Ishikawa (cell line): ENCODE results near the gene CSN1S1.

Source experiments
- CEBPB ChIP-seq: IDR thresholded peaks from 2 replicates; pipeline ENCODE4 v1.6.1; 2012
- CREB1 ChIP-seq: IDR thresholded peaks from 2 replicates; pipeline ENCODE4 v1.6.1; 2012; ENCODE audit warnings: low read depth
- EGR1 ChIP-seq: IDR thresholded peaks from 2 replicates; pipeline ENCODE4 v1.6.1; 2012
- EP300 ChIP-seq: IDR thresholded peaks from 2 replicates; pipeline ENCODE4 v1.6.1; 2012; ENCODE audit warnings: borderline replicate concordance
- FOXM1 ChIP-seq: IDR thresholded peaks from 2 replicates; pipeline ENCODE4 v1.6.1; 2012; ENCODE audit warnings: low read depth, borderline replicate concordance
- NFIC ChIP-seq: IDR thresholded peaks from 2 replicates; pipeline ENCODE4 v1.6.1; 2012
- RAD21 ChIP-seq: IDR thresholded peaks from 2 replicates; pipeline ENCODE4 v1.6.1; 2012; ENCODE audit warnings: low read depth
- TAF1 ChIP-seq: IDR thresholded peaks from 2 replicates; pipeline ENCODE4 v1.6.1; 2012; ENCODE audit warnings: low read depth, mild to moderate bottlenecking
- TCF12 ChIP-seq: IDR thresholded peaks from 2 replicates; pipeline ENCODE4 v1.6.1; 2012; ENCODE audit warnings: low read depth
- TEAD4 ChIP-seq: IDR thresholded peaks from 2 replicates; pipeline ENCODE4 v1.6.1; 2012
- USF1 ChIP-seq: IDR thresholded peaks from 2 replicates; pipeline ENCODE4 v1.6.1; 2012
- YY1 ChIP-seq: IDR thresholded peaks from 2 replicates; pipeline ENCODE4 v1.6.1; 2012; ENCODE audit warnings: low read depth
- ZBTB7A ChIP-seq: IDR thresholded peaks from 2 replicates; pipeline ENCODE4 v1.6.1; 2012; ENCODE audit warnings: low read depth
- TF ChIP-seq, protein P1 (sequence below): IDR thresholded peaks from 2 replicates; pipeline ENCODE4 v1.6.1; 2012
- TF ChIP-seq, protein P2 (sequence below): IDR thresholded peaks from 2 replicates; pipeline ENCODE4 v1.6.1; 2012; ENCODE audit warnings: low read depth, mild to moderate bottlenecking

CSN1S1 gene

DNA sequence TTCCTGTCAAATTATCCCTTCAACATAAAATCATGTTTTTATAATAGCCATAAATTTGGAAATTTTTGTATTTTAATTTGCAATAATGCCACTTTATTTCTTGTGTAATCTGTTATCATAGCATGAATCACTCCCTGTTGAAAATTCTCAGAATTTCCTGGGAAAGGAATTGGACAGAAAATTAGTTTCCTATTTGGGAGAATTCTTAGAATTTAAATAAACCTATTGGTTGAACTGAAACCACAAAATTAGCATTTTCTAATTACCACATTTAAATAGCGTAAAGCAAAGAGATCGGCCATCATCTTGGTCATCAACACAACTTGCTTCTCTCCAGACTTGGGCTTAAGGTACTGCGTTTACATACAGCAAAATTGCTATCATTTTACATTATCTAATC is at the start of gene CSN1S1:
Gene CSN1S1, plus strand, starts transcription at position 301 of the 400 bp plus-strand sequence. CDS start 1,488 bp downstream, outside the sequence.
- TF ChIP-seq FOXM1 (no peak), TAF1 (no peak), EGR1 (no peak), CREB1 (no peak), TEAD4 (no peak)
- TF ChIP-seq, protein P1, sequence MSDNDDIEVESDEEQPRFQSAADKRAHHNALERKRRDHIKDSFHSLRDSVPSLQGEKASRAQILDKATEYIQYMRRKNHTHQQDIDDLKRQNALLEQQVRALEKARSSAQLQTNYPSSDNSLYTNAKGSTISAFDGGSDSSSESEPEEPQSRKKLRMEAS, result no peak
- TF ChIP-seq, protein P2, sequence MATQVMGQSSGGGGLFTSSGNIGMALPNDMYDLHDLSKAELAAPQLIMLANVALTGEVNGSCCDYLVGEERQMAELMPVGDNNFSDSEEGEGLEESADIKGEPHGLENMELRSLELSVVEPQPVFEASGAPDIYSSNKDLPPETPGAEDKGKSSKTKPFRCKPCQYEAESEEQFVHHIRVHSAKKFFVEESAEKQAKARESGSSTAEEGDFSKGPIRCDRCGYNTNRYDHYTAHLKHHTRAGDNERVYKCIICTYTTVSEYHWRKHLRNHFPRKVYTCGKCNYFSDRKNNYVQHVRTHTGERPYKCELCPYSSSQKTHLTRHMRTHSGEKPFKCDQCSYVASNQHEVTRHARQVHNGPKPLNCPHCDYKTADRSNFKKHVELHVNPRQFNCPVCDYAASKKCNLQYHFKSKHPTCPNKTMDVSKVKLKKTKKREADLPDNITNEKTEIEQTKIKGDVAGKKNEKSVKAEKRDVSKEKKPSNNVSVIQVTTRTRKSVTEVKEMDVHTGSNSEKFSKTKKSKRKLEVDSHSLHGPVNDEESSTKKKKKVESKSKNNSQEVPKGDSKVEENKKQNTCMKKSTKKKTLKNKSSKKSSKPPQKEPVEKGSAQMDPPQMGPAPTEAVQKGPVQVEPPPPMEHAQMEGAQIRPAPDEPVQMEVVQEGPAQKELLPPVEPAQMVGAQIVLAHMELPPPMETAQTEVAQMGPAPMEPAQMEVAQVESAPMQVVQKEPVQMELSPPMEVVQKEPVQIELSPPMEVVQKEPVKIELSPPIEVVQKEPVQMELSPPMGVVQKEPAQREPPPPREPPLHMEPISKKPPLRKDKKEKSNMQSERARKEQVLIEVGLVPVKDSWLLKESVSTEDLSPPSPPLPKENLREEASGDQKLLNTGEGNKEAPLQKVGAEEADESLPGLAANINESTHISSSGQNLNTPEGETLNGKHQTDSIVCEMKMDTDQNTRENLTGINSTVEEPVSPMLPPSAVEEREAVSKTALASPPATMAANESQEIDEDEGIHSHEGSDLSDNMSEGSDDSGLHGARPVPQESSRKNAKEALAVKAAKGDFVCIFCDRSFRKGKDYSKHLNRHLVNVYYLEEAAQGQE, result no peak

GRCh38 chr4:69881173-69881773 is 49.6 kb upstream of the CSN1S1 start:
- TF ChIP-seq FOXM1, result no peak
- peak; percentile 96 for TF ChIP-seq RAD21

DNA sequence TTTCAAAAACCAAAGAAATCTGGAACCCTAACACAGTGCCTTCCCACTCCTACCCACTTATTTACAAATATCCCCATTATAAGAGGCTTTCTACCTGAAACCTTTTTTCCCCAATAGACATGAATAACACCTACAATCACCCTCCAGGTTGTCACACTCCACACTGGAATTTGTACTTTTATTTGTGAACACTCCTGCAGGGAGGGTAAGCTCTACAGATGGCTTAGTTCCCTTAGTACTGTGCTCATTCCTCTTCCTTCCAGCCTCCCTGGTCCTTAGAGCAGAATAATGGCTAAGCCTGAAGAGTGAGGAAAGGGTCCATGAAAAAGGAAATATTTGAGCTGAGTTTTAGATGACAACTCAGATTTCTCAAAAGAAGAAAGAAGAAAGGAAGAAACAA is 48.7 kb upstream of the CSN1S1 start:
- no peak for TF ChIP-seq EP300
- TF ChIP-seq RAD21, result no peak
- TF ChIP-seq CEBPB, result no peak

DNA sequence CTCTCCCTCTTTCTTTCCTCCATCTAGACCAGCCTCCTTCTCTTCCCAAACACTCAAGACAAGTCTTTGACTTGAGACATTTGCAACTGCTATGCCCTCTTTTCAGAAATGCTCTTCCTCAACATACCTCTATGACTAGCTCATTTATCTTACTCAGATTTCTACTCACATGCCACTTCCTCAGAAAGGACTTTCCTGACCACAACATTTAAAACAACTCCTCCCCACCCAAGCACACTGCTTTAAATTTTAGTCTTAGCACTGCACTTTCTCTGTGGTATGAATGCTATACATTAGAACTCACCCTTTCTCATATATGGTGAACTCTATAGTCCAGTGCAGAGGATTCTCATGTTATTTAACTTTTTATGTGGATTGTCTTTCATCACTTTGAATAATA is 42.5 kb upstream of the CSN1S1 start:
- no peak for TF ChIP-seq EP300
- TF ChIP-seq YY1, result no peak
- TF ChIP-seq EGR1, result no peak
- no peak for TF ChIP-seq CEBPB
- TF ChIP-seq ZBTB7A, result no peak
- no peak for TF ChIP-seq TAF1
- no peak for TF ChIP-seq FOXM1
- TF ChIP-seq, protein P2, result no peak

DNA sequence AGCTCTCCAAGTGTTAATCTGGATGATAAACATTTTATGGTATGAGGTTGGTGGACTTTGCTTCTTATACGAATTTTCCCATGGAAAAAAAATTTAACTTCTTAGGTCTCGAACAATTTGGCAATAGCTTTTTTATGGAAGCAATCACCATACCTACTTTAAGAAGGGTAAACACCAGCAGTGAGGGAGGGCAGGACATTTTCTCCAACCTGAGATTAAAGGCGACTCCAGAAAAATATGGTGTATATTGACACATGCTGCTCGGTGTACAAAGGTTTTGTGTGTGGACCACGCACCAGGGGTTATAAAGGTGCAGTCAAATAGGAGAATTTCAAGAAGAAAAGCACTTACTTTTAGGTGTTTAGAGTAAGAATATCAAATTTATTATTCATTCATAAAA is 36.7 kb upstream of the CSN1S1 start:
- TF ChIP-seq TAF1 (no peak), CREB1 (no peak), USF1 (no peak), TCF12 (no peak), YY1 (no peak), ZBTB7A (no peak), FOXM1 (no peak), EGR1 (no peak), NFIC (no peak)
- TF ChIP-seq, protein P1, result no peak
- TF ChIP-seq, protein P2, result no peak

- TF ChIP-seq, protein P1, result no peak
- TF ChIP-seq CREB1 (no peak), YY1 (no peak), RAD21 (no peak), FOXM1 (no peak), EGR1 (no peak), TCF12 (no peak), CEBPB (no peak), TAF1 (no peak), ZBTB7A (no peak), NFIC (no peak), USF1 (no peak), TEAD4 (no peak), EP300 (no peak)
- TF ChIP-seq, protein P2, result no peak
Observed at GRCh38 chr4:69894721-69895120, 36.1 kb upstream of the CSN1S1 start.
